Measurements from ENCODE around the gene ILRUN. TPM values are rescaled to one million over a fixed set of nuclear protein-coding genes. Genes with fewer than 3 reads are reported as not detected.
A peak's percentile ranks its signal among the peaks of the same experiment; 100 is the strongest.

Gene ILRUN
- total and polyA plus RNA-seq, 2 experiments from 2014 or later: 17.6 to 80.1 TPM

GRCh38 chr6:34723203-34723602 lies 26.6 kb upstream of the ILRUN start:
- Histone ChIP-seq H4K20me1 (replicated peaks; ENCODE audit: insufficient read depth) (no peaks in the 10 kb centered on the region), H3K27ac (ENCODE audit: low read depth) (peak overlapping the region; percentile 57; the same call in 1 of the 2 replicates), H3K4me2 (no peak overlapping the region), H3K4me3 (no peak overlapping the region), H3K79me2 (replicated peaks; ENCODE audit: insufficient read depth) (no peaks in the 10 kb centered on the region), H3F3A (replicated peaks; ENCODE audit: low read depth) (0 out of 2 replicates have a peak, but pooled peaks cover 3% of the 10 kb centered on the region), H3K27me3 (ENCODE audit: insufficient read depth) (no peaks in the 10 kb centered on the region), H3K9me2 (ENCODE audit: insufficient read depth) (no peaks in the 10 kb centered on the region; the same call in 1 of the 2 replicates), H3K36me3 (ENCODE audit: insufficient read depth) (peaks cover 5% of the 10 kb centered on the region; the same call in 1 of the 2 replicates), H2AFZ (peak overlapping the region; percentile 83), H3K4me1 (ENCODE audit: insufficient read depth) (peaks cover 7% of the 10 kb centered on the region)
- Mint-ChIP-seq H3K4me1 (peaks cover 22% of the 10 kb centered on the region), H3K36me3 (ENCODE audit: low read depth) (peaks cover 5% of the 10 kb centered on the region; the same call in 1 of the 3 replicates), H3K27ac (peak overlapping the region; percentile 93), H3K9me3 (peaks cover 10% of the 10 kb centered on the region; the same call in 2 of the 3 replicates), H3K27me3 (ENCODE audit: insufficient read depth, low read depth, poor library complexity) (peaks cover 3% of the 10 kb centered on the region), H3K4me3 (no peak overlapping the region)
- ATAC-seq: peak; percentile 46
- peak; percentile 18 for DNase-seq (ENCODE audit: low spot score)
- TF ChIP-seq ZNF331 (CRISPR knock-in tag; IDR thresholded peaks at IDR 0.05; ENCODE audit: low read depth) (no peak), CREB1 (CRISPR knock-in tag; IDR thresholded peaks at IDR 0.05; ENCODE audit: low read depth) (no peak), NANOG (IDR thresholded peaks at IDR 0.05; ENCODE audit: borderline replicate concordance) (no peak), ETS1 (IDR thresholded peaks at IDR 0.05) (no peak), EZH2 (IDR thresholded peaks at IDR 0.05; ENCODE audit: low read depth, unreplicated experiment) (no peak), EZH2phosphoT487 (IDR thresholded peaks at IDR 0.05; ENCODE audit: unreplicated experiment) (no peak), JUNB (IDR thresholded peaks at IDR 0.05; ENCODE audit: unreplicated experiment) (no peak), ZNF114 (CRISPR knock-in tag; IDR thresholded peaks at IDR 0.05) (no peak), CTCF (conservative IDR thresholded peaks at IDR 0.05; ENCODE audit: low read depth in 2 of 2) (no peak), REST (IDR thresholded peaks at IDR 0.05; ENCODE audit: unreplicated experiment) (no peak), STAT1 (IDR thresholded peaks at IDR 0.05; ENCODE audit: unreplicated experiment) (no peak), ZNF462 (CRISPR knock-in tag; IDR thresholded peaks at IDR 0.05) (no peak), POLR2AphosphoS5 (IDR thresholded peaks at IDR 0.05; ENCODE audit: low read depth) (no peak)

All from GM23338 (cell line).